Activated naive CD4-positive, alpha-beta T cell treated with anti-CD3 and anti-CD28 coated beads, Interleukin-2, amount 50 U/mL, for 24 hours (primary cell): ENCODE data around the gene NCEH1.
"Not testable (repeated sequence)": the region's sequence is repeated elsewhere in the genome, so short reads cannot be mapped to it uniquely, and the experiment has no call there.

Source experiments
- H3K27ac Mint-ChIP-seq: one replicate; pipeline ENCODE4 v1.8.0; 2021; ENCODE audit warnings: mild to moderate bottlenecking, mixed read lengths
- H3K27me3 Mint-ChIP-seq: one replicate; pipeline ENCODE4 v1.8.0; 2021; ENCODE audit warnings: mixed read lengths
- H3K36me3 Mint-ChIP-seq: one replicate; pipeline ENCODE4 v1.8.0; 2021; ENCODE audit warnings: mixed read lengths
- H3K4me1 Mint-ChIP-seq: one replicate; pipeline ENCODE4 v1.8.0; 2021; ENCODE audit warnings: mixed read lengths
- H3K4me3 Mint-ChIP-seq: one replicate; pipeline ENCODE4 v1.8.0; 2021; ENCODE audit warnings: mild to moderate bottlenecking, mixed read lengths
- H3K9me3 Mint-ChIP-seq: one replicate; pipeline ENCODE4 v1.8.0; 2021; ENCODE audit warnings: mixed read lengths

Gene NCEH1

GRCh38 chr3:172601066-172601832, 109.6 kb downstream of the NCEH1 start:
- Mint-ChIP-seq H3K36me3 (no peaks in the 10 kb centered on the region), H3K4me3 (no peak overlapping the region), H3K9me3 (no peaks in the 10 kb centered on the region), H3K27ac (no peak overlapping the region), H3K4me1 (peaks cover 3% of the 10 kb centered on the region), H3K27me3 (no peaks in the 10 kb centered on the region)

- H3K9me3 Mint-ChIP-seq: no peaks in the 10 kb centered on the region
- no peak overlapping the region for H3K4me3 Mint-ChIP-seq
- H3K36me3 Mint-ChIP-seq: no peaks in the 10 kb centered on the region
- H3K27ac Mint-ChIP-seq: no peak overlapping the region
- H3K27me3 Mint-ChIP-seq: no peaks in the 10 kb centered on the region
- H3K4me1 Mint-ChIP-seq: peaks cover 9% of the 10 kb centered on the region
These were observed 110.2 kb downstream of the NCEH1 start for GRCh38 chr3:172600644-172601065.

- no peak overlapping the region for H3K27ac Mint-ChIP-seq
- peaks cover 27% of the 10 kb centered on the region for H3K4me1 Mint-ChIP-seq
- H3K36me3 Mint-ChIP-seq: no peaks in the 10 kb centered on the region
- no peaks in the 10 kb centered on the region for H3K9me3 Mint-ChIP-seq
- no peaks in the 10 kb centered on the region for H3K27me3 Mint-ChIP-seq
- no peak overlapping the region for H3K4me3 Mint-ChIP-seq
These were observed 112.0 kb downstream of the NCEH1 start for GRCh38 chr3:172598904-172599303.

- Mint-ChIP-seq H3K27ac (peak overlapping the region; percentile 84), H3K4me3 (peak overlapping the region; percentile 87), H3K27me3 (no peaks in the 10 kb centered on the region), H3K4me1 (peaks cover 50% of the 10 kb centered on the region), H3K36me3 (peaks cover 3% of the 10 kb centered on the region), H3K9me3 (no peaks in the 10 kb centered on the region)
These were observed 114.5 kb downstream of the NCEH1 start for GRCh38 chr3:172596394-172596706.

GRCh38 chr3:172595664-172596393, 115.0 kb downstream of the NCEH1 start:
- Mint-ChIP-seq H3K4me3 (peak overlapping the region; percentile 87), H3K4me1 (peaks cover 56% of the 10 kb centered on the region), H3K9me3 (peaks cover 1% of the 10 kb centered on the region)

GRCh38 chr3:172594900-172595663, 115.8 kb downstream of the NCEH1 start:
- H3K4me1 Mint-ChIP-seq: peaks cover 63% of the 10 kb centered on the region
- peak overlapping the region; percentile 87 for H3K4me3 Mint-ChIP-seq
- not testable (repeated sequence) for H3K27me3 Mint-ChIP-seq, H3K36me3 Mint-ChIP-seq, H3K9me3 Mint-ChIP-seq
- peak overlapping the region; percentile 79 for H3K27ac Mint-ChIP-seq

More at GRCh38 chr3:172595664-172596393, 115.0 kb downstream of the NCEH1 start:
- no peaks in the 10 kb centered on the region for H3K27me3 Mint-ChIP-seq
- H3K27ac Mint-ChIP-seq: peak overlapping the region; percentile 84
- H3K36me3 Mint-ChIP-seq: peaks cover 5% of the 10 kb centered on the region

GRCh38 chr3:172592898-172593669, 117.8 kb downstream of the NCEH1 start:
- Mint-ChIP-seq H3K4me1 (peaks cover 76% of the 10 kb centered on the region), H3K4me3 (peak overlapping the region; percentile 8), H3K27me3 (no peaks in the 10 kb centered on the region), H3K27ac (no peak overlapping the region), H3K36me3 (peaks cover 13% of the 10 kb centered on the region), H3K9me3 (peaks cover 14% of the 10 kb centered on the region)

GRCh38 chr3:172591876-172592771, 118.7 kb downstream of the NCEH1 start:
- peaks cover 14% of the 10 kb centered on the region for H3K9me3 Mint-ChIP-seq
- peak overlapping the region; percentile 76 for H3K27ac Mint-ChIP-seq
- peaks cover 13% of the 10 kb centered on the region for H3K36me3 Mint-ChIP-seq
- H3K27me3 Mint-ChIP-seq: no peaks in the 10 kb centered on the region
- peaks cover 82% of the 10 kb centered on the region for H3K4me1 Mint-ChIP-seq
- H3K4me3 Mint-ChIP-seq: peak overlapping the region; percentile 69

- no peak overlapping the region for H3K4me3 Mint-ChIP-seq
These were observed 119.7 kb downstream of the NCEH1 start for GRCh38 chr3:172591125-172591605.

GRCh38 chr3:172586436-172586835, 124.4 kb downstream of the NCEH1 start:
- H3K4me3 Mint-ChIP-seq: no peak overlapping the region
- no peaks in the 10 kb centered on the region for H3K27me3 Mint-ChIP-seq
- H3K36me3 Mint-ChIP-seq: peaks cover 11% of the 10 kb centered on the region
- H3K27ac Mint-ChIP-seq: no peak overlapping the region
- peaks cover 84% of the 10 kb centered on the region for H3K4me1 Mint-ChIP-seq
- H3K9me3 Mint-ChIP-seq: peaks cover 20% of the 10 kb centered on the region

More at GRCh38 chr3:172591125-172591605, 119.7 kb downstream of the NCEH1 start:
- peak overlapping the region; percentile 65 for H3K27ac Mint-ChIP-seq
- peaks cover 14% of the 10 kb centered on the region for H3K9me3 Mint-ChIP-seq
- no peaks in the 10 kb centered on the region for H3K27me3 Mint-ChIP-seq
- H3K4me1 Mint-ChIP-seq: peaks cover 88% of the 10 kb centered on the region
- peaks cover 13% of the 10 kb centered on the region for H3K36me3 Mint-ChIP-seq

GRCh38 chr3:172585954-172586353, 124.9 kb downstream of the NCEH1 start:
- Mint-ChIP-seq H3K27me3 (no peaks in the 10 kb centered on the region), H3K4me1 (peaks cover 84% of the 10 kb centered on the region), H3K9me3 (peaks cover 20% of the 10 kb centered on the region), H3K36me3 (peaks cover 10% of the 10 kb centered on the region), H3K4me3 (no peak overlapping the region), H3K27ac (no peak overlapping the region)

GRCh38 chr3:172582712-172583111, 128.2 kb downstream of the NCEH1 start:
- Mint-ChIP-seq H3K9me3 (peaks cover 6% of the 10 kb centered on the region), H3K27me3 (no peaks in the 10 kb centered on the region), H3K4me3 (no peak overlapping the region), H3K36me3 (no peaks in the 10 kb centered on the region), H3K4me1 (peaks cover 91% of the 10 kb centered on the region), H3K27ac (peak overlapping the region; percentile 64)

- peak overlapping the region; percentile 67 for H3K4me3 Mint-ChIP-seq
- peaks cover 6% of the 10 kb centered on the region for H3K9me3 Mint-ChIP-seq
- H3K4me1 Mint-ChIP-seq: peaks cover 94% of the 10 kb centered on the region
- H3K36me3 Mint-ChIP-seq: no peaks in the 10 kb centered on the region
- H3K27ac Mint-ChIP-seq: peak overlapping the region; percentile 95
- H3K27me3 Mint-ChIP-seq: no peaks in the 10 kb centered on the region
These were observed 129.1 kb downstream of the NCEH1 start for GRCh38 chr3:172581757-172582166.

- peak overlapping the region; percentile 67 for H3K4me3 Mint-ChIP-seq
- H3K9me3 Mint-ChIP-seq: peaks cover 6% of the 10 kb centered on the region
- no peaks in the 10 kb centered on the region for H3K36me3 Mint-ChIP-seq
- peaks cover 85% of the 10 kb centered on the region for H3K4me1 Mint-ChIP-seq
- H3K27me3 Mint-ChIP-seq: no peaks in the 10 kb centered on the region
- H3K27ac Mint-ChIP-seq: peak overlapping the region; percentile 95
These were observed 130.0 kb downstream of the NCEH1 start for GRCh38 chr3:172580680-172581401.
